H1 (cell line): ENCODE measurements around the gene GAB2.

Experiments used
- CTCF ChIP-seq, 3 experiments: IDR thresholded peaks; 1 replicate in 2 of 3; 2 replicates in 1 of 3; pipeline versions ENCODE4 v1.5.1 to v1.6.1; 2011; ENCODE audit warnings: low read length in 3 of 3, mild to moderate bottlenecking in 3 of 3, inconsistent platforms in 2 of 3, low read depth in 1 of 3, moderate library complexity in 1 of 3; ENCODE audit not compliant: insufficient read depth in 1 of 3; ENCODE audit errors: control extremely low read depth in 1 of 3
- POLR2A ChIP-seq, 2 experiments: IDR thresholded peaks; 1 replicate in 1 of 2; 2 replicates in 1 of 2; pipeline ENCODE4 v1.6.1; 2011; ENCODE audit warnings: low read depth in 2 of 2, low read length in 2 of 2, mild to moderate bottlenecking in 2 of 2; ENCODE audit errors: control extremely low read depth in 1 of 2
- SRF ChIP-seq: IDR thresholded peaks from 2 replicates; pipeline ENCODE4 v1.6.1; 2011; ENCODE audit warnings: mild to moderate bottlenecking, low read depth, low read length, moderate library complexity

- no peak for TF ChIP-seq POLR2A (IDR thresholded peaks at IDR 0.05; ENCODE audit: control extremely low read depth in 1 of 2, low read depth in 2 of 2, low read length in 2 of 2)
- TF ChIP-seq CTCF (IDR thresholded peaks at IDR 0.05; ENCODE audit: control extremely low read depth in 1 of 3, insufficient read depth in 1 of 3, low read depth in 1 of 3, low read length in 3 of 3) = no peak
- no peak for TF ChIP-seq SRF
Measured at GRCh38 chr11:78180751-78181150, 236.9 kb downstream of the GAB2 start.
